Measurements from ENCODE around the gene TRPM4. TPM values are rescaled to one million over a fixed set of nuclear protein-coding genes. Genes with fewer than 3 reads are reported as not detected.

The TRPM4 gene
- total and polyA plus RNA-seq, 2 of the 13 experiments (the other 11 are each of a cell fraction or from before 2014, with no cell fraction given), result 1.9 to 4.3 TPM

- H4K20me1 ChIP-seq (ENCODE audit: insufficient read depth, low read length), result no peaks in the 10 kb centered on the region
- BruUV-seq (replicated peaks), result no TSS peak
- ChIA-PET CTCF (ENCODE audit: low intra/inter-chr PET ratio, low total read pairs) (no interaction called here), POLR2A (interaction anchor here (0.7 to 2.2 kb wide), 11 partner anchors 8 to 339 kb away, joined by 3 to 14 read pairs (median 4); partner anchors contain the start of genes ALDH16A1, GYS1, HRC and RUVBL2)
- peak within 1 kb of the TSS; percentile 71 to 85 (median 78) for H3K4me3 ChIP-seq (replicated peaks in 1 of 3; ENCODE audit: insufficient read depth in 1 of 3, low read depth in 2 of 3, low read length in 3 of 3)
- 1% methylated on average over 14 of the region's 66 CpGs for WGBS (ENCODE audit: low lambda C conversion rate)
- peaks cover 51% of the 10 kb centered on the region for H3K4me1 ChIP-seq (ENCODE audit: insufficient read depth, low read length)
- peak within 1 kb of the TSS; percentile 82 for H2AFZ ChIP-seq (ENCODE audit: low read length)
- peak; percentile 66 for FAIRE-seq
- H3K9me3 ChIP-seq (ENCODE audit: low read length), result no peaks in the 10 kb centered on the region
- H3K79me2 ChIP-seq (ENCODE audit: insufficient read depth, low read length), result peaks cover 4% of the 10 kb centered on the region
- DNase-seq (ENCODE audit: low spot score), result peak; percentile 67
- peak within 1 kb of the TSS; percentile 72 for H3K27ac ChIP-seq (ENCODE audit: extremely low read length, insufficient read depth, low read length)
- intact Hi-C loops (cut with micrococcal nuclease; ENCODE audit: unreplicated experiment) (no loop called here), in situ Hi-C loops (cut with HindIII; ENCODE audit: extremely low pct_ligation_motif_present, low pct_unique_long_range_greater_than_20kb) (no loop called here)
- H3K4me2 ChIP-seq (ENCODE audit: low read depth, low read length), result peak within 1 kb of the TSS; percentile 91
- H3K27me3 ChIP-seq (ENCODE audit: control insufficient read depth in 1 of 2, insufficient read depth in 2 of 2, low read length in 2 of 2), result no peaks in the 10 kb centered on the region
- ATAC-seq, result peak; percentile 74
- H3K9ac ChIP-seq (ENCODE audit: insufficient read depth, low read depth, low read length), result peak within 1 kb of the TSS; percentile 74
- peaks cover 0 to 3% of the 10 kb centered on the region in 2 experiments; a peak in 3 of 5 replicates for H3K36me3 ChIP-seq (replicated peaks in 1 of 2; ENCODE audit: control insufficient read depth in 1 of 2, insufficient read depth in 2 of 2, low read length in 2 of 2)
- TF ChIP-seq REST (IDR thresholded peaks at IDR 0.05; ENCODE audit: borderline replicate concordance in 1 of 2, low read depth in 1 of 2, low read length in 2 of 2) (no peak), ZNF407 (CRISPR knock-in tag; IDR thresholded peaks at IDR 0.05; ENCODE audit: not compliant biosample characterization) (peak; percentile 52), FOXO1 (CRISPR knock-in tag; IDR thresholded peaks at IDR 0.05) (peak; percentile 9; the same call in 1 of the 2 replicates), SOX13 (IDR thresholded peaks at IDR 0.05) (no peak), SOX13 (CRISPR knock-in tag; conservative IDR thresholded peaks at IDR 0.05 in 1 of 2, IDR thresholded peaks at IDR 0.05 in 1 of 2) (no peak), BRCA1 (CRISPR knock-in tag; IDR thresholded peaks at IDR 0.05) (no peak; the same call in 1 of the 2 replicates), GATAD2A (CRISPR knock-in tag; IDR thresholded peaks at IDR 0.05) (peak; percentile 64), NR2C2 (CRISPR knock-in tag; IDR thresholded peaks at IDR 0.05; ENCODE audit: borderline replicate concordance) (peak; percentile 77), MLLT10 (CRISPR knock-in tag; IDR thresholded peaks at IDR 0.05) (no peak), ZNF841 (CRISPR knock-in tag; IDR thresholded peaks at IDR 0.05; ENCODE audit: borderline replicate concordance) (no peak), MXI1 (IDR thresholded peaks at IDR 0.05; ENCODE audit: borderline replicate concordance, low read depth, low read length) (peak; percentile 64; the same call in 1 of the 3 replicates)
These were observed 43.6 kb upstream of the TRPM4 start, which contains the start of gene LIN7B for GRCh38 chr19:49113762-49114629. LIN7B (plus strand) TSS chr19:49114370; CDS start chr19:49114405, 35 bp downstream.

Measured in HepG2 (cell line).